ENCODE data around the gene ROBO1.

ROBO1 gene

DNA sequence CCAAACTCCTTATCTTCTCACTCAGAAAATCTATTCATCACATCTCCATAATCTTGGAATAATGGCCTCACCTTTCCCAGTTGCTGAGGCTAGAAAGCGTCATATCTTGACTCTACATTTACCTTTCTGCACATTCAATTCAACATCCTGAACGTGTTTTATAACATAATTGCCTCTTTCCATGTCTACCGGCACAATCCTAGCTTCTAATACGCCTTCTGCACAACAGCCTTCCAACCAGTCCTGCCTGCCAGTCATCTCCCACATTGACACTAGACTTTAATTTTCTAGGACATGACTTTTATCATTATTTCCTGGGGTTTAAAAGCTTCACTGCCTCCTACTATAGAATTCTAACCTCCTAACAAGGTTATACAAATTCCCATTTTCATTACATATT, 906.6 kb downstream of the ROBO1 start:
- in situ Hi-C loops (cut with MboI; ENCODE audit: low sequenced_read_pairs) = no loop called here

DNA sequence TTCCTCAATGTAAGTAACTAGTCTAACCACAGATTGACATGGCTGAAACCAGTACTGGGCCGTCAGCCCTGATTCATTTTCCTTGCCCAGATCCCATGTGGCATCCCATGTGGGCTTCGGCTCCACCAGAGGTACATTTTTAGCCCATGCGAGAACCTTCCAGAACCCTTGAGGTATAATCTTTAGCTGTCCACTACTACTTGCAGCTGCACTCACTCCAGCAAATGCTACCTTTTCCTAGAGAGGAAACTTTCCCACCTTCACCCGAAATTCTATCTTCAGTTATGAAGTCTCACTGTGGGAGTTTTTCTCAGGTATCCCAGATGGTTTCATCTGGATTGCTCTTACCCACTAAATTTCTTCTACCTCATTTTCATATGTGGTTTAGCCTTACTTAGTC, 907.2 kb downstream of the ROBO1 start:
- in situ Hi-C loops (cut with MboI; ENCODE audit: low sequenced_read_pairs) = no loop called here

DNA sequence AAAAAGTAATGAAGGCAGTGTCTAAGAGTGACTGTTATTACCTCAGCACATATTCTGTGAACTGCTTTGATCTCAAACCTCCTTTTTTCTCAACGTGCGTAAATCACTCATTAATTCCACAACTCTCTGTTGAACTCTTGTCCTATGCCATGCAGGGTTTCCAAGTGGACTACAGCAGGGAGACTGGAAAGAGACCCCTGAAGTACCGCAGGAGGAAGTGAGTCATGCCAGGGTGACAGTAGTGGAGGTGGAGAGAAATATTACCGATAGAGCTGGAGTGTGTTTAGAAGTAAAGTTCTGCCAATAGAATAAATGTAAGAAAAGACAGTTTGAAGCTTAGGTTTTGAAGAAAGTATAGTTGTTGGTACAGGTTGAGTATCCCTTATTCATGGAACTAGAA, 908.9 kb downstream of the ROBO1 start:
- in situ Hi-C loops (cut with MboI; ENCODE audit: low sequenced_read_pairs) = no loop called here

DNA sequence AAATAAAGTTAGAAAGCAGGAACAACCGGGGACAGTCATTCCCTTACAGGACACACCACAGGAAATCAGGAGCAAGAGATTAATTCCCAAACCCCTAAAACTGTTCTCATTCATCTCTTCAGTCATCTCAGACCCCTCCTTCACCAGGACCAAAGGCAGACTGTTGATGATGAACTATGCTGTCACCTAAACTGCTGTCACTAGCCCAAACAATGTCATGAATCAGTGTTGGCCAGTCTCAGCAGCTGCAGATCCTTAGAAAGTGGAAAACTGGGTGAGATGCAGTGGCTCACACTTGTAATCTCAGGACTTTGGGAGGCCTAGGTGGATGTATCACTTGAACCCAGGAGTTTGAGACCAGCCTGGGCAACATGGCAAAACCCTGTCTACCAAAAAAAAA, 909.6 kb downstream of the ROBO1 start:
- in situ Hi-C loops (cut with MboI; ENCODE audit: low sequenced_read_pairs) = no loop called here

DNA sequence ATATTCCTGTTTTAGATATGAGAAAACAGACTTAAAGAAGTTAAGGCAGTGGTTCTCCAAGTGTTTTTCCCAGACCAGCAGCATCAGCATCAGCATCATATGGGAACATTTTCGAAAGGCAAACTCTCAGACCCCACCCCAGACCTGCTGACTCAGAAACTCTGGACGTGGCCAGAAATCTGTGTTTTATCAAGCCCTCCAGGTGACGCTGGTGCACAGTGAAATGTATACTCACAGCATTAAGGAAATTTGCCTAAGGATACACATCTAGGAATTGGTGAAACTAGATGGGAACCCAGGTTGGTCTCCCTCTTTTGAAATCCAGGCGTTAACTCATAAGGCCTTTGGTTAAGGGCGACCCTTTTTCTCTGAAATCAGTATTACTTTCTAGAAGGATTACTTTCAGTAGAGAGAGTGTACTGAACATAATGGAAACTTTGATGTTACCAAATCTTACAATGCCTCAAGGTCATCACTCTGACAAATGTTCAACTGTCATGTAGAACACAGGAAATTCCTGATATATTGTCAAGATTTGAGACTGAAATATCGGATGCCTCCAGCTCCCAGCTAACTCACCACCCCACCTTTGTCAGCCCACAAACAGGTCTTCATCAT, 910.2 kb downstream of the ROBO1 start:
- in situ Hi-C loops (cut with MboI; ENCODE audit: low sequenced_read_pairs) = no loop called here

DNA sequence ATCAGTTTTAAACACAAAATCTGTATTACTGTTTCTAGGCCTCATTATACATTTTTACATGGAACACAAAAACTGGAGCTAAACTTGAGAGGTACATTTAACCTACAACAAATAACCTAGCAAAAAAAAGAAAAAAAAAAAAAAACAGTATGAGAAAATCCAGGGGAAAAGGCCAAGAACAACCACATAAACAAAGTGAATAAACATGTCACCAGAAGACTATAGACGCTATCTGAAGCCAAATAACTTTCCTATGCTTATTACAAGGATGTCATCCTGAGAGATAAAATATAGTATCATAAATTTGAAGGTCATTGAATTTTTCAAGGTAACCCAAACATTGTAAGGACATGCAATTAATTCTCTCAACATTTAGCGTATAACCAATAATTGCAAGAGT, 911.6 kb downstream of the ROBO1 start:
- in situ Hi-C loops (cut with MboI; ENCODE audit: low sequenced_read_pairs) = no loop called here

DNA sequence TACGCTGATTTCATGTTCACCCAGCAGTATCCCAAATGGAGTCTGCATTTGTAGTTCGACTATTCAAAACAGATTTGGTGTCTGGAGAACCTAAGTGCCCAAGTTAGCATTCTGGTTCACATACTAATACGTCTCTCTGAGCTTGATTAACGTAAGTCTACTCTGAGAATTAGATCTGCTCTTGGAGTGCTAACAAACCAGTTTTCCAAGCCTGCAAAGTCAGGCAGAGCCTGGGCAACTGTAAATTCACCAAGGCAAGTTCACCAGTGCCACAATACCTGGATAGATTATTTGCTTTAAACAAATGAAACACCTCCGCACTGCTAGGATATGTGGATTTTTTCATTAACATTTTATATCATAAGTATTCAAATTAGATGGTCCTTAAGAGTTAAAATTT, 912.6 kb downstream of the ROBO1 start:
- in situ Hi-C loops (cut with MboI; ENCODE audit: low sequenced_read_pairs) = no loop called here

DNA sequence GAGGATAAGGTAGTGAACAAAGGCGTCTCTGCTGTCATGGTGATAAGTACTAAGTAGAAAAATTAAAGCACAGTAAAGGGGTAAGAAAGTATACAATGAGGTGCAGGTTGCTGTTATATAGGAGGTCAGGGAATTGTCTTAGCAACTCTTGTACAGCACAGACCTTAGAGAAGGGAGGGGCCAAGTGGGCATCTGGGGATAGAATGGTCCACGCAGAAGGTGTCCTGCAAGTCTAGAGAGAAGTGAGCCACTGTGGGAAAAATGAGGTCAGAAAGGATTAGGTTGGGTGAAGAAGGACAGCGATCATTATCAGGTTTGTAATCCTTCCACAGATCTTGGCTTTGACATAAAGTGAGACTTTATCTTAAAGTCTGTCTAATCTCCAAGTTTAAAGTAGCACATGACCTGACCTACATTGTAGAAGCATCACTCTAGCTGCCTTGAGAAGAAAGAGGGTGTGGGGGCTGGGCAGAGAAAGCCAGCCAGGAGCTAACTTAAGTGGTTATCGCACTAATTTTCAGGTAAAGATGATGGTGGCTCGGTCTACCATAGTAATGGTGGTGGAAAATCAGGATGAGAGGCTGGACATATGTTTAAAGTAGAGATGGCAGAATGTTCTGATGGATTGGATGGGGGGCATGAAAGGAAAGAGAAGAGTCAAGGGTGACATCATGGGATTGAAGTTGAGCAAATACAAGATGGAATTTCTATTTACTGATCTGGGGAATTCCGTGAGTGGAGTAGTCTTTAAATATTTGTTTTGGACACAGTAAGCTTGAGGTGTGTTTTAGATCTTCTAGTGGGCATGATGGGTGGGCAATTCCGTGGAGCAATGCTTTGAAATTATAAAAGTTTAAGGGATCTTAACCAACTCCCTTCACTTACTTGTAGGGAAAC, 919.2 kb downstream of the ROBO1 start:
- in situ Hi-C loops (cut with MboI; ENCODE audit: low sequenced_read_pairs) = no loop called here

DNA sequence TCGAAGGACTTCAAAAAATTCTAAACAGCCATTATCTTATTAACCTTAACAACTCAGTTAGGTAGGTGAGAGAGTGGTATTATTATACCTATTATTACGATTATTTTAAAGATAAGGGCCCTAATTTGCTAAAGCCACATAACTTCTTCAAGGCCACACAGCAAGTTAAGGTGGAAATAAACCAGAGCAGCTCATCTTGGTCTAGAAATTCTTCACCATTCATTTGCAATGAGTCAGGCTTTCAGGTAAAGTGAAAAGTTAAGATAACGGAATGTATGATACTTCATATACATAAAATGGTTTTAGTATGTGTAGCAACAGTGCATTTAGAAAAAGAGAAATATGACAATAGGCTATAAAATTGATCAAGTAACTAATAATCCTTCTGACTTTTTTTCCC, 920.2 kb downstream of the ROBO1 start:
- in situ Hi-C loops (cut with MboI; ENCODE audit: low sequenced_read_pairs) = no loop called here

DNA sequence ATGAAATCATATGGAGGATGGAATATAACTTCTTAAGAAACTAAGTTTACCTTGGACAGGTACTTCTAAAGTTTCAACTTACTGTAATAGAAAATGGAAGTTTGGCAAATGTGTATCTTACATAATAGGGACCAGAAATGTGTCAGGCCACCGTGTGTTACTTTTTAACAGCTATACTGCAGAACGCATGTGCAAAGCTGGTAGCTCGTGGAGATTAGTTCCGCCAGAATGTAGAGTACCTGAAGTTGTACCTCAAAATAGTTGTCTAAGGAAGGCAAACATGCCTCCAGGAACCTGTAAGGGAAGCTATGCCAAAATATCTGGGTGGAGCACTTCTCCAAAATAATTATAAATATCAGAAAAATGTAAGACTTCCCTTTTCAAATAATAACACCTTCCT, 920.6 kb downstream of the ROBO1 start:
- in situ Hi-C loops (cut with MboI; ENCODE audit: low sequenced_read_pairs) = no loop called here

DNA sequence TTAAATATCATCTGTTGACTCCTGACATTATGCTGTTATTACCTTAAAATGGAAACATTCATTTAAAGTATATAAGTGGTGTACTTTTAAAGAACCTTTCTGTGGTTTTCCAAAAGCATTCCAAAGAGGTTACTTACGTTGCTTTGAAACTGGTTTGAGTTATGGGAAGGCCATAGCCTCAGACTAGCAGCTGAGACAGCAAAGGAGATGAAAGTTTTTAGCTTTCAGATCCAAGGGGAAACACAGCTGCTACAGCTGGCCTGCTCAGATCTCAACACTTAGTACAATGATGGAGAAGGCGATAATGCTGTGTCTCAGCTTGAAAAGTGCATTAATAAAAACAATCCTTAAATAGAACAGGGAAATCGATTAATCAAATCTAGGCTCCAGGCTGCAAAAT, 921.1 kb downstream of the ROBO1 start:
- in situ Hi-C loops (cut with MboI; ENCODE audit: low sequenced_read_pairs) = no loop called here

DNA sequence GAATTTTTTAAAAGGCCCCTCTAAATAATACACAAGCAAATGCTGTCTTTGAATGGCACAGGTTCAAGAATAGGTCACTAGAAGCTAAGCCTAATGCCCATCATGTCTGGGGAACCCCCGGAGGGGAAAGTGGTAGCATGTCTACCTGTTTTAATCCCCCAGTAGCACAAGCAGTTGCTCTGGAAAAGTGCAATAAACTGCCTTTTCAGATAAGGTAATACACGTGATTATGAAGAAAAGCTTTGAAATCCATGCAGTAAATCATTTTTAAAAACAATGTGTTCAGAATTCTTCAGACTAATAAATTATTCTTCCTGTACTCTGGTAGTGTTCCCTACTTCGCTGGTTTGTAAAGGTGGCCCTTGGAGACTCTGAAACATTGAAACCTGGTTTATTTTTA, 922.2 kb downstream of the ROBO1 start:
- in situ Hi-C loops (cut with MboI; ENCODE audit: low sequenced_read_pairs) = no loop called here

DNA sequence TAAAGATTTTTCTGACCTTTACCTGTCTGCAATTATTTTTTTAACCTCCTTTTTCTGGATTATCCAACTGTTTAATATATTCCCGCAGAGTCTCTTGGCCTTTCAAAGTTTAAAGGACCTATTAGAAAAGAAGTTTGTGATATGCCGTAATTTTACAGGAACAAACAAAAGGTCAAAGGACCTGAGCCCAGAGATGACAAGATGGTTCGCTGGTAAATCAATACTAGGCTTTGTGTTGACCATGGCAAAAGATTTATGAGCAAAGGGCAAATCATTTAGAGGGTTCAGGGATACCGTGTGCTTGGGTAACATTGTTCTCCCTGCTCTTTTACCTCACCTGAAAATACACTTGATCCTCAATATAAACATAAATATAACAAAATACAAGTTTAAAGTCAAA, 923.5 kb downstream of the ROBO1 start:
- in situ Hi-C loops (cut with MboI; ENCODE audit: low sequenced_read_pairs) = no loop called here

DNA sequence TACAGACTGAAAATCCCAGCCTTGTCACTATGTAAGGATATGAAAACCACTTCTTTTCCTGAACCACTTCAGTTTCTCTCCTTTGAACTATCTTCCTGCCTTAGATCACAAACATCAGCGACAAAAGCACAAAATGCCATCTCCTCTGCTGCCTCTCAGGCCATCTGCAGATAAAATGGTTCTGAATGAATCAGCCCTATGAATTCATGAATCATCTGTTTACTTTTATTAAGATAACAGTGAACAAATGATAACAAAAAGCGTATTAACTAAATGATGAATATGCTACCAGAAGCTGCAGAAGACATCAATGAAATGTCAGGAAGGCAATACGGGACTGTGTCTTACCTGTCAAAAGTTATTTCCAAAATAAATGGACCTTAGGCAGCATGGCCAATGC, 928.1 kb downstream of the ROBO1 start:
- in situ Hi-C loops (cut with MboI; ENCODE audit: low sequenced_read_pairs) = no loop called here

DNA sequence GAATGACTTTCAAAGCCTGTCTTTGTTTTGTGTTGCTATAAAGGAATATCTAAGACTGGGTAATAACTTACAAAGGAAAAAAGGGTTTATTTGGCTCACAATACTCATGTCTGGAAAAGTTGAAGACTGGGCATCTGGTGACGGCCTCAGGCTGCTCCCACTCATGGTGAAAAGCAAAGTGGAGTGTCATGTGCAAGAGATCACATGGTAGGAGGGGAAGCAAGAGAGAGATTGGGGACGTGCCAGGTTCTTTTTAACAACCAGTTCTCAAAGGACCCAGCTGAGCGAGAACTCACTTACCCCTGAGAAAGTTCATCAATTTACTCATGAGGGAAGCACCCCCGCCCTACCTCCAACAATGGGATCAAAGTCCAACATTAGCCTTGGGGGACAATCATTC, 929.4 kb downstream of the ROBO1 start:
- in situ Hi-C loops (cut with MboI; ENCODE audit: low sequenced_read_pairs) = no loop called here

DNA sequence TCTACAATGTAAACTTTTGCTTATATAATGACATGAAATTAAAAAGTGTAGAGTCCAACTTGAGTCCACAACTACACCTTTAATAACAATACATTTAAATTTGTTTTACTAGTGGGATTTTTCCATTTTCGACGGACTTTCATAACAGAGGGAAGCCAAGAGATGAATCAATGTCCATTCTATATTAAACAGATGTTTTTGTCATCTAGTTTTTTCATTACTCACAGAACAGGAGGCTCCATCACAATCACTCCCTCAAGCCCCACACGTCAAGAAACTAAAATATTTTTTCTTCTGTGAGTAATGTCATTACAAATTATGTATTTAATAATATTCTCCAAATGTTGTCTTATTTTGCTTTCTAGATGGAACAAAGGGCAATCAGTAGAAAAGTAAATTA, 932.9 kb downstream of the ROBO1 start:
- in situ Hi-C loops (cut with MboI; ENCODE audit: low sequenced_read_pairs) = no loop called here

DNA sequence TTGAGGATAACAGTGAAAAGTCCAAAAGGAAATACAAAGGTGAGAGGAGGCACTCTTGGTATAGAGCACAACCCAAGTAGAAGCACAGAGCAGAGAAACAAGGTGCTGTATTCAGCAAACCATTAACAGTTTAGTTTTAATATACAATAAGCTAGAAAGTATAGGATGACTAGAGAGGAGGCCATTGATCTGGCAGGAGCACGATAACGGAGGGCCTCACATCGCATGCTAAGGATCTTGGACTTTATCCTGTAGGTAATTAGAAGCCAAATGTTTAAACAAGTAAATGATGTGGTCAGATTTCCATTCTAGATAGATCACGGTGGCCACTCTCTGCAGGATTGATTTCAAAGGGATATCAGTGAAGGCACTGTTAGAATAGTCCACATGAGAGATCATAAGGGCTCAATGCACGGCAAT, 935.0 kb downstream of the ROBO1 start:
- in situ Hi-C loops (cut with MboI; ENCODE audit: low sequenced_read_pairs) = no loop called here

DNA sequence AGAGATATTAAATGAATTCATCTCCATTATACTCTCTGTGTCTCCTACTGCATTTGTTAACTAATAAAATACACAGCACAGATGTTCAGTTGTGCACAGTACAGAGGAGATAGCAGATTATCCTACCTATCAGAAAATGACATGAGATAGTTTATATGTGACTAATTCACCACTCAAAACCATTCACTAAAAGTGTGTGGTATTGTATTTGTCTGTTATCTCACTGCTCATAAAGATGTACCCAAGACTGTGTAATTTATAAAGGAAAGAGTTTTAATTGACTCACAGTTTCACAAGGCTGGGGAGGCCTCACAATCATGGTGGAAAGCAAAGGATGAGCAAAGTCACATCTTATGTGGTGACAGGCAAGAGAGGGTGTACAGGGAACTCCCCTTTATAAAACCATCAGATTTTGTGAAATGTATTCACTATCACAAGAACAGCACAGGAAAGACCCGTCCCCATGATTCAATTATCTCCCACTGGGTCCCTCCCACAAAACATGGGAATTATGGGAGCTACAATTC, 936.3 kb downstream of the ROBO1 start:
- in situ Hi-C loops (cut with MboI; ENCODE audit: low sequenced_read_pairs) = no loop called here

DNA sequence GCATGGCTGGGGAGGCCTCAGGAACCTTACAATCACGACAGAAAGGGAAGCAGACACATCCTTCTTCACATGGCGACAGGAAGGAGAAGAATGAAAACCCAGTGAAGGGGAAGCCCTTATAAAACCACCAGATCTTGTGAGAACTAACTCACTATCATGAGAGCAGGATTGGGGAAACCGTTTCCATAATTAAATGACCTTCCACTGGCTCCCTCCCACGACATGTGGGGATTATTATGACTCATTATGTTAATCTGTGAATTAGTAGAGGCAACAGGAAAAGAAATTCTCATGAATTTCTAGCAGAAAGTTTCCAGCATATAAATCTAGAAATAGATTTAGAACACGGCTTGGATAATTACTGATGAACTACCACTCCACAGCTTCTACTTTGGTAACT, 937.3 kb downstream of the ROBO1 start:
- in situ Hi-C loops (cut with MboI; ENCODE audit: low sequenced_read_pairs) = no loop called here

DNA sequence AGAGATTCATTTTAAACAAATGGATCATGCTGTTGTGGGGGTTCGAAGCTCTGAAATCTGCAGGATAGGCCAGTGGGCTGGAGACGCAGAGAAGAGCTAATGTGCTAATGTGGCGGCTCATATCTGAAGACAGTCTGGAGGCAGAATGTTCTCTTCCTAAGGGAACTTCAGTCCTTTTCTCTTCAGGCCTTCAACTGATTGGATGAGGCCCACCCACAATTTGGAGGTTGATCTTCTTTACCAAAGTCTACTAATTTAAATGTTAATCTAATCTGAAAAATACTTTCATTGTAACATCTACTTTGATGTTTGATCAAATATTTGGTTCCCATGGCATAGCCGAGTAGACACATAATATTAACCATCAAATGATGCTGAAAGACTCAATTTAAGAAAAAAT, 940.2 kb downstream of the ROBO1 start:
- in situ Hi-C loops (cut with MboI; ENCODE audit: low sequenced_read_pairs) = no loop called here

DNA sequence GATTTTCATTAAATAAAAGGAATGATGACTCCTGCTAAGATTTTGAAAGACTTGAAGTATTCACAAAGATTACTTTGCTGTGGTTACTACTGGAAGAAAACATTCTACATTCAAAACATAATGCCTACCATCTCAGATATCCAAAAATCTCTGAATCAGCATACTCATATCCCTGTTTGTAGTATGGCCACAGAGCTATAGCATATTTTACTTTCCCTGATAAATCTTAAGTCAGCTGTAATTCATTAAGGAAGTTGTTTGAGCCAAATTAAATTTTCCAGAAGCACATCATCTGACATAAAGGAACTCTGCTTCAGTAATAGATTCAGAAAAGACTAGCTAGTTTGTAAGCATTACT, 942.0 kb downstream of the ROBO1 start:
- in situ Hi-C loops (cut with MboI; ENCODE audit: low sequenced_read_pairs) = no loop called here

DNA sequence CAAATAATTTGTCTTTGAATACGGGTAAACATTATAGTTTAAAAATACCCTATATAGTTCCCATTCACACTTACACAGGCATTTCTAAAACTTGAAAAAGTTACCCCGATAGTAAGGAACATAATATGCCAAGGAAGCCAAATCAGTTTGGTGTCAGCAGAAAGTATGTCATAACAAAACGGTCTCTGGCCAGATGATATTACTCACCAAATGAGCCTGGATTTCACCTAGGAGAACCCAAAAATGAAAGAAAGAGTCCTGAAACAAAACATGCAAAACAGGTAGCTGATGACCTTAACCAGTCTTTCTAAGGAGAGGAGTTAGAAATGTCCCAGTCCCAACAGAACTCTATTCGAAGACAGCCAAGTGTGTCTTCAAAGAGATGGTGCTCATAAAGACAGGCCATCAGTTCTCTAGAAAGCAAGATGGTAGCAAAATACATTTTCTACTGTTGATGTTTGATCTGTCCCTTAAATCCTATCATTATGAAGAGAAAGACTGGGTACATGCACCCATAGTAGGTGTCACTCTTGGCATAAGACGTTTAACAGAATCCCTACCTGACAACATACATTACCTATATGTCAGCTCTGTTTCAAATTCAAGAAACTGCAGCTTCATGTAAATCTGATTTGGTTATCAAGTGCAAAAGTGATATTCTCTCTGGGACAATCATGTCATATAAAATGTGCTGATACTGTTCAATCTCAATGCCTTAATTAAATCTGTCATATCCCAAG, 942.5 kb downstream of the ROBO1 start:
- in situ Hi-C loops (cut with MboI; ENCODE audit: low sequenced_read_pairs) = no loop called here
